ENCODE results near the gene KIF13A.

Gene KIF13A

GRCh38 chr6:17829905-17830304 lies 157.5 kb downstream of the KIF13A start:
- H3K9me3 ChIP-seq (ENCODE audit: severe bottlenecking), result no peaks in the 10 kb centered on the region
- H3K36me3 ChIP-seq (ENCODE audit: low read depth), result peaks cover 70% of the 10 kb centered on the region
- DNase-seq (ENCODE audit: low spot score) (no peak), ATAC-seq (ENCODE audit: low read depth) (no peak)
- no peaks in the 10 kb centered on the region for H3K4me1 ChIP-seq (ENCODE audit: insufficient read depth, poor library complexity, severe bottlenecking)
- H3K27me3 ChIP-seq (ENCODE audit: insufficient read depth, poor library complexity, severe bottlenecking), result no peaks in the 10 kb centered on the region
- no peak overlapping the region for H3K27ac ChIP-seq (ENCODE audit: poor library complexity, severe bottlenecking)
- TF ChIP-seq, protein P1, sequence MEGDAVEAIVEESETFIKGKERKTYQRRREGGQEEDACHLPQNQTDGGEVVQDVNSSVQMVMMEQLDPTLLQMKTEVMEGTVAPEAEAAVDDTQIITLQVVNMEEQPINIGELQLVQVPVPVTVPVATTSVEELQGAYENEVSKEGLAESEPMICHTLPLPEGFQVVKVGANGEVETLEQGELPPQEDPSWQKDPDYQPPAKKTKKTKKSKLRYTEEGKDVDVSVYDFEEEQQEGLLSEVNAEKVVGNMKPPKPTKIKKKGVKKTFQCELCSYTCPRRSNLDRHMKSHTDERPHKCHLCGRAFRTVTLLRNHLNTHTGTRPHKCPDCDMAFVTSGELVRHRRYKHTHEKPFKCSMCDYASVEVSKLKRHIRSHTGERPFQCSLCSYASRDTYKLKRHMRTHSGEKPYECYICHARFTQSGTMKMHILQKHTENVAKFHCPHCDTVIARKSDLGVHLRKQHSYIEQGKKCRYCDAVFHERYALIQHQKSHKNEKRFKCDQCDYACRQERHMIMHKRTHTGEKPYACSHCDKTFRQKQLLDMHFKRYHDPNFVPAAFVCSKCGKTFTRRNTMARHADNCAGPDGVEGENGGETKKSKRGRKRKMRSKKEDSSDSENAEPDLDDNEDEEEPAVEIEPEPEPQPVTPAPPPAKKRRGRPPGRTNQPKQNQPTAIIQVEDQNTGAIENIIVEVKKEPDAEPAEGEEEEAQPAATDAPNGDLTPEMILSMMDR (IDR thresholded peaks at IDR 0.05; ENCODE audit: poor library complexity, severe bottlenecking), result no peak
- no peak overlapping the region for H3K4me3 ChIP-seq (ENCODE audit: severe bottlenecking)

DNA sequence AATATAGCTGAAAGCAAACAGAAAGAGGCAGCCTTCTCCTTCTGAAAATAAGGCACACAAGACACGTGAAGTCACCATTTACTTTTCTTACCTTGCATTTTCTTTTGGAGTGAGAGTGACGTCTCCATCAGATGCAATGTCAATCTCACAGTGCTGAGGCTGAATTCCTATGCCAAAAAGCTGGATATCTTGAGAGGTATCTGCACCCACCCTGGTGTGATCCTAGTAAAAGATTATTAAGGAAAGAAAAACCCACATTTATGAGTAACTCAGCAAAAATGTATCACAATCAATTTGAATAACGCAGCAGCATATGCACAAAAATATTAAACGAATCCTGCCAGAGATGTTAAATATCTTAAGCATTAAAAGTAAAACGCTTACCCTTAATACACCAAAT lies 159.3 kb downstream of the KIF13A start:
- Histone ChIP-seq H3K9me3 (ENCODE audit: severe bottlenecking) (no peaks in the 10 kb centered on the region), H3K36me3 (ENCODE audit: low read depth) (peaks cover 64% of the 10 kb centered on the region), H3K27ac (ENCODE audit: poor library complexity, severe bottlenecking) (no peak overlapping the region), H3K27me3 (ENCODE audit: insufficient read depth, poor library complexity, severe bottlenecking) (no peaks in the 10 kb centered on the region), H3K4me1 (ENCODE audit: insufficient read depth, poor library complexity, severe bottlenecking) (no peaks in the 10 kb centered on the region), H3K4me3 (ENCODE audit: severe bottlenecking) (no peak overlapping the region)
- DNase-seq (ENCODE audit: low spot score) (no peak), ATAC-seq (ENCODE audit: low read depth) (no peak)
- TF ChIP-seq, protein P1 (IDR thresholded peaks at IDR 0.05; ENCODE audit: poor library complexity, severe bottlenecking), result no peak

DNA sequence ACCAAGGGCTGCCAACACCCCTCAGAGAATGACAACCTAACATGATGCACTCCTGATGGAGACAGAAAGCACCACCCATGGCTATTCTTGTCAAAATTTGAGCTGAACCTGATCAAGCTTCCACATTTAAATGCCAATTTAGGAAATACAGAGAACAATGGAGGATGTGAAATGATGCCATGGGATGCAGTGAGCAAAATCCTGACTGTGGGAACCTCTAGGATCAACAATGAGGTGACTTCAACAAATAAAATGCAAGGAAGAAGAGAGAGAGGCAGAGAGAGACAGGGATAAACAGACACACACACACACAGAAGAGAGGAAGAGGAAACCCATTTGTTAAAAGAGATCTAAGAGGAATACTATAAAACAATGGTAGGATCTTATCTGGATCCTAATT lies 161.1 kb downstream of the KIF13A start:
- Histone ChIP-seq H3K27ac (ENCODE audit: poor library complexity, severe bottlenecking) (no peak overlapping the region), H3K27me3 (ENCODE audit: insufficient read depth, poor library complexity, severe bottlenecking) (no peaks in the 10 kb centered on the region), H3K4me1 (ENCODE audit: insufficient read depth, poor library complexity, severe bottlenecking) (no peaks in the 10 kb centered on the region), H3K4me3 (ENCODE audit: severe bottlenecking) (no peak overlapping the region), H3K9me3 (ENCODE audit: severe bottlenecking) (no peaks in the 10 kb centered on the region), H3K36me3 (ENCODE audit: low read depth) (peaks cover 60% of the 10 kb centered on the region)
- TF ChIP-seq, protein P1 (IDR thresholded peaks at IDR 0.05; ENCODE audit: poor library complexity, severe bottlenecking), result no peak
- DNase-seq (ENCODE audit: low spot score) (no peak), ATAC-seq (ENCODE audit: low read depth) (no peak)

DNA sequence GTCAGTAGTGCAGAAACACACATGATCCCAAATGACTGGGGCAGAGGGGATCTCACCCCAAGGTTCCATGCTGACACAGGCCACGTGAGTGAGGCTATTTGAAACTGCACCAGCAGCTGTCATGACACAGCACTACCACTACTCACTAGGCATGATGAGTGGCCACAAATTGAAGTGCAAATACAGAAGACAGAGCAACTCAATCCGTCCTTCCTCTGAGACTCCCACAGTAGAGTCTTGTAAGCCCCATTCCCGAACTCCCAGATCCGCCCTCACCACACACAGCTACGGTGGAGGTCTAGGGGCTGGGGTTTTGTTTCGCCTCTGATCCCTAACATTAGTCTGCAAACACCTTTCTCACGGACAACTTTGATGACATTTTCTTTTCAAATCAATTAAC lies 167.4 kb downstream of the KIF13A start:
- no peak for ATAC-seq (ENCODE audit: low read depth)
- no peaks in the 10 kb centered on the region for H3K4me1 ChIP-seq (ENCODE audit: insufficient read depth, poor library complexity, severe bottlenecking)
- no peaks in the 10 kb centered on the region for H3K9me3 ChIP-seq (ENCODE audit: severe bottlenecking)
- no peaks in the 10 kb centered on the region for H3K27me3 ChIP-seq (ENCODE audit: insufficient read depth, poor library complexity, severe bottlenecking)
- no peak overlapping the region for H3K4me3 ChIP-seq (ENCODE audit: severe bottlenecking)
- TF ChIP-seq, protein P1 (IDR thresholded peaks at IDR 0.05; ENCODE audit: poor library complexity, severe bottlenecking), result no peak
- peaks cover 27% of the 10 kb centered on the region for H3K36me3 ChIP-seq (ENCODE audit: low read depth)
- DNase-seq (ENCODE audit: low spot score), result no peak
- no peak overlapping the region for H3K27ac ChIP-seq (ENCODE audit: poor library complexity, severe bottlenecking)

DNA sequence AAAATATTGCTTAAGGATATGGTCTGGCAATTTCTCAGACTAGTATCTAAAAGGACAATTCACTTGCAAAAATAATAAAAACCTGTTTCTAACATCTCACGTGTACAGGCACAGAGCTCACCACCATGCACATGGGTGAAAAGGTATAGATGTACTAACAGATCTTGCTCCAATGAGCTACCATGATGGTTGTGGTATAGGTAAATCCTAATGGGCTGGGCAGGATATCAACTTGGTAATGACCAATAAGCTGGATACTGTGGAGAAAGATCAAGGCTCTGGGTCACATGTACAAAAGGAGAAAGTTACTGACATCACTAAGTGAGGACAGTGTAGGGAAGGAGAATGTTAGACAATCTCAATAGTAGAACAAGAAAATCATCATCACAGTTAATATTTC lies 169.7 kb downstream of the KIF13A start:
- Histone ChIP-seq H3K27me3 (ENCODE audit: insufficient read depth, poor library complexity, severe bottlenecking) (no peaks in the 10 kb centered on the region), H3K36me3 (ENCODE audit: low read depth) (peaks cover 38% of the 10 kb centered on the region), H3K9me3 (ENCODE audit: severe bottlenecking) (no peaks in the 10 kb centered on the region), H3K27ac (ENCODE audit: poor library complexity, severe bottlenecking) (no peak overlapping the region), H3K4me1 (ENCODE audit: insufficient read depth, poor library complexity, severe bottlenecking) (no peaks in the 10 kb centered on the region), H3K4me3 (ENCODE audit: severe bottlenecking) (no peak overlapping the region)
- TF ChIP-seq, protein P1 (IDR thresholded peaks at IDR 0.05; ENCODE audit: poor library complexity, severe bottlenecking), result peak; percentile 3
- DNase-seq (ENCODE audit: low spot score), result no peak
- no peak for ATAC-seq (ENCODE audit: low read depth)
